ENCODE results near the gene COL20A1. TPM values are rescaled to one million over a fixed set of nuclear protein-coding genes. Genes with fewer than 3 reads are reported as not detected.
A peak's percentile ranks its signal among the peaks of the same experiment; 100 is the strongest.

The COL20A1 gene
- total and polyA plus RNA-seq, 10 donors, result 0.12 to 2.1 (median 0.60) TPM; not detected in 2

GRCh38 chr20:63325021-63325471, 32.1 kb downstream of the COL20A1 start:
- no peak for TF ChIP-seq POLR2AphosphoS5 (IDR thresholded peaks at IDR 0.05)
- no peak for TF ChIP-seq POLR2A (IDR thresholded peaks at IDR 0.05)
- TF ChIP-seq CTCF (IDR thresholded peaks at IDR 0.05 in 8 of 11, conservative IDR thresholded peaks at IDR 0.05 in 3 of 11), result no peak
- 84 to 88% (median 87%) methylated on average over 6 to 10 of the region's 10 CpGs for WGBS, 5 donors
- Histone ChIP-seq H3K27ac (no peak overlapping the region), H3K9me3 (peaks cover 0 to 15% (median 10%) of the 10 kb centered on the region in 8 donors), H3K4me3 (no peak overlapping the region), H3K27me3 (replicated peaks in 1 of 7) (peaks cover 0 to 42% (median under 1%) of the 10 kb centered on the region in 7 donors), H3K4me1 (peaks cover 0 to 46% (median 12%) of the 10 kb centered on the region in 6 donors), H3K36me3 (no peaks in the 10 kb centered on the region)
- no peak for DNase-seq
- intact Hi-C loops (cut with DNase I; ENCODE audit: low total_unique reads), result no loop called here

DNA sequence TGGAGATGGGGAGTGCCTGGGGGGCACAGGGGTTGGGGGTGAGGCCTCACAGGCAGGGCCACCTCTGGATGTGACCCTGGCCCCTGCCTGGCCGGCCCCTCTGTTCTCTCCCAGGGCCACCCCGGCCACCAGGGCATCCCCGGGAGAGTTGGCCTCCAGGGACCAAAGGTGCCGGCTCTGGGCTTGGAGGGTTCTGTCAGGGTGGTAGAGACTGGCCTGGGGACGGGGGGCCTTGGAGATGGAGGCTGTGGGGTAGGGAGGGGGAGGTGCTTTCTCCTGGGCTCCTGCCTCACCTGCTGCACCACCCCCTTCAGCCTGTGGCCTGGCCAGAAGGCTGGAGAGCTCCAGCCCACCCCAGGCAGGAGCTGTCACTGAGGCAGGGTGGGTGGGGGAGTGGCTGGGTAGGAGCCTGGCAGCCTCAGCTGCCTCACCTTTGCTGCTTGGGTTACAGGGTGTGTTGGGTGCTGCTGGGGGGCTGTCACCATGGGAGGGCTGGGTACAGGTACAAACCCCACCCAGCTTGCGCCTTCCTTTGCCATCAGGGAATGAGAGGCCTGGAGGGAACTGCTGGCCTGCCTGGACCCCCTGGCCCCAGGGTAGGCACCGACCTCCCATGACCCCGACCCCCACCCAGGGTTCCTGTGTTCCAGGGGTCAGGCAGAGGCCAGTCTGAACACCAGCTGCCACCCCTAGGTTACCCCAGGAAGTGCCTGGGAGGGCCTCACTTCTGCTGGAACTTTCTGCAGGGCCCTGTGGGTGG, 32.7 kb downstream of the COL20A1 start:
- Histone ChIP-seq H3K4me3 (no peak overlapping the region), H3K27ac (peak overlapping the region in 4 of 8 donors; percentile 77 to 91 (median 77)), H3K27me3 (replicated peaks in 1 of 7) (peaks cover 0 to 42% (median 0%) of the 10 kb centered on the region in 7 donors), H3K36me3 (no peaks in the 10 kb centered on the region), H3K4me1 (peaks cover 0 to 39% (median 12%) of the 10 kb centered on the region in 6 donors), H3K9me3 (peaks cover 0 to 15% (median 10%) of the 10 kb centered on the region in 8 donors)
- 75 to 94% (median 89%) methylated on average over 5 to 8 of the region's 8 CpGs for WGBS, 5 donors
- no peak for TF ChIP-seq CTCF (IDR thresholded peaks at IDR 0.05 in 8 of 11, conservative IDR thresholded peaks at IDR 0.05 in 3 of 11)
- TF ChIP-seq POLR2AphosphoS5 (IDR thresholded peaks at IDR 0.05), result no peak
- TF ChIP-seq POLR2A (IDR thresholded peaks at IDR 0.05), result no peak
- intact Hi-C loops (cut with DNase I; ENCODE audit: low total_unique reads), result no loop called here
- no peak for DNase-seq

GRCh38 chr20:63326314-63327230, 33.6 kb downstream of the COL20A1 start:
- H3K27me3 ChIP-seq (replicated peaks in 1 of 7), result peaks cover 0 to 36% (median 0%) of the 10 kb centered on the region in 7 donors
- H3K9me3 ChIP-seq, result peaks cover 0 to 21% (median 12%) of the 10 kb centered on the region in 8 donors
- no peak for DNase-seq
- H3K4me3 ChIP-seq, result peak overlapping the region in 1 of 8 donors; percentile 0
- H3K4me1 ChIP-seq, result peaks cover 0 to 31% (median 11%) of the 10 kb centered on the region in 6 donors
- intact Hi-C loops (cut with DNase I; ENCODE audit: low total_unique reads), result no loop called here
- TF ChIP-seq CTCF (IDR thresholded peaks at IDR 0.05 in 8 of 11, conservative IDR thresholded peaks at IDR 0.05 in 3 of 11) (no peak), POLR2AphosphoS5 (IDR thresholded peaks at IDR 0.05) (peak in 2 of 3 donors; percentile 38 to 57)
- WGBS, 5 donors, result 66 to 78% (median 72%) methylated on average over 11 to 15 of the region's 15 CpGs
- H3K36me3 ChIP-seq, result no peaks in the 10 kb centered on the region
- peak overlapping the region; percentile 38 to 91 (median 76) for H3K27ac ChIP-seq

Data from spleen (tissue), 11 donors.